HEK293T (cell line): Measurements from ENCODE around the gene DDX19B.

Experiments
- ARNT ChIP-seq: fragments of 450-650 bp; IDR thresholded peaks from 2 replicates; pipeline ENCODE4 v1.6.1; 2017; ENCODE audit warnings: mild to moderate bottlenecking
- BHLHE40 ChIP-seq: fragments of 450-650 bp; IDR thresholded peaks from 2 replicates; pipeline ENCODE4 v1.6.1; 2016; ENCODE audit warnings: mild to moderate bottlenecking, moderate library complexity, borderline replicate concordance
- FOXM1 ChIP-seq: fragments of 450-650 bp; IDR thresholded peaks from 2 replicates; pipeline ENCODE4 v1.6.1; 2017; ENCODE audit warnings: mild to moderate bottlenecking, borderline replicate concordance
- HDGF ChIP-seq: fragments of 450-650 bp; IDR thresholded peaks from 2 replicates; pipeline ENCODE4 v1.6.1; 2017; ENCODE audit warnings: antibody characterized with exemption, borderline replicate concordance
- L3MBTL2 ChIP-seq: fragments of 450-650 bp; conservative IDR thresholded peaks from 2 replicates; pipeline ENCODE4 v1.6.1; 2016; ENCODE audit warnings: mild to moderate bottlenecking
- LEF1 ChIP-seq: fragments of 450-650 bp; IDR thresholded peaks from 2 replicates; pipeline ENCODE4 v1.6.1; 2017; ENCODE audit warnings: mild to moderate bottlenecking, borderline replicate concordance
- PKNOX1 ChIP-seq: fragments of 450-650 bp; IDR thresholded peaks from 2 replicates; pipeline ENCODE4 v1.6.1; 2016
- SP1 ChIP-seq: fragments of 450-650 bp; IDR thresholded peaks from 2 replicates; pipeline ENCODE4 v1.6.1; 2017
- TARDBP ChIP-seq: fragments of 450-650 bp; IDR thresholded peaks from 2 replicates; pipeline ENCODE4 v1.6.1; 2016

- TF ChIP-seq FOXM1 (no peak), BHLHE40 (no peak), SP1 (no peak), L3MBTL2 (no peak), HDGF (no peak), PKNOX1 (no peak), ARNT (no peak), TARDBP (no peak), LEF1 (no peak)
Observed at GRCh38 chr16:70374213-70374612, 75.2 kb downstream of the DDX19B start.
